ENCODE results near the gene BCL11A. TPM values are rescaled to one million over a fixed set of nuclear protein-coding genes. Genes with fewer than 3 reads are reported as not detected.

BCL11A gene
- total RNA-seq, 4 donors from 2014 or later: 0.22 TPM; not detected in 3

- no peak for DNase-seq (ENCODE audit: low spot score in 2 of 2)
- Histone ChIP-seq H3K4me3 (no peak overlapping the region), H3K36me3 (no peaks in the 10 kb centered on the region), H3K27ac (peak overlapping the region in 1 of 4 donors; percentile 71), H3K27me3 (no peaks in the 10 kb centered on the region), H3K4me1 (no peaks in the 10 kb centered on the region), H3K9me3 (no peaks in the 10 kb centered on the region)
- 83 to 88% methylated on average over 8 of the region's 8 CpGs for WGBS, 2 donors
- TF ChIP-seq POLR2A (IDR thresholded peaks at IDR 0.05) (no peak), EP300 (IDR thresholded peaks at IDR 0.05) (no peak), CTCF (IDR thresholded peaks at IDR 0.05) (no peak)
Measured at GRCh38 chr2:60446413-60447267, 106.8 kb downstream of the BCL11A start.

- Histone ChIP-seq H3K4me1 (no peaks in the 10 kb centered on the region), H3K27me3 (no peaks in the 10 kb centered on the region), H3K4me3 (no peak overlapping the region), H3K9me3 (no peaks in the 10 kb centered on the region), H3K27ac (no peak overlapping the region), H3K36me3 (no peaks in the 10 kb centered on the region)
- 46 to 50% methylated on average over 8 of the region's 8 CpGs for WGBS, 2 donors
- no peak for DNase-seq (ENCODE audit: low spot score in 2 of 2)
- TF ChIP-seq POLR2A (IDR thresholded peaks at IDR 0.05): no peak
- no peak for TF ChIP-seq EP300 (IDR thresholded peaks at IDR 0.05)
- TF ChIP-seq CTCF (IDR thresholded peaks at IDR 0.05): no peak
Measured at GRCh38 chr2:60445684-60446179, 107.7 kb downstream of the BCL11A start.

- WGBS, 2 donors: 83 to 85% methylated on average over 3 of the region's 3 CpGs
- TF ChIP-seq CTCF (IDR thresholded peaks at IDR 0.05): no peak
- TF ChIP-seq POLR2A (IDR thresholded peaks at IDR 0.05): no peak
- no peak for TF ChIP-seq EP300 (IDR thresholded peaks at IDR 0.05)
- Histone ChIP-seq H3K27me3 (no peaks in the 10 kb centered on the region), H3K9me3 (no peaks in the 10 kb centered on the region), H3K36me3 (no peaks in the 10 kb centered on the region), H3K4me1 (no peaks in the 10 kb centered on the region), H3K27ac (no peak overlapping the region), H3K4me3 (no peak overlapping the region)
- DNase-seq (ENCODE audit: low spot score in 2 of 2): no peak
Measured at GRCh38 chr2:60442608-60443007, 110.8 kb downstream of the BCL11A start.

GRCh38 chr2:60441800-60442199 is 111.7 kb downstream of the BCL11A start:
- Histone ChIP-seq H3K4me3 (no peak overlapping the region), H3K4me1 (no peaks in the 10 kb centered on the region), H3K27ac (no peak overlapping the region), H3K9me3 (no peaks in the 10 kb centered on the region), H3K36me3 (no peaks in the 10 kb centered on the region), H3K27me3 (no peaks in the 10 kb centered on the region)
- WGBS, 2 donors: 69% methylated on average over 5 of the region's 5 CpGs
- TF ChIP-seq EP300 (IDR thresholded peaks at IDR 0.05) (no peak), CTCF (IDR thresholded peaks at IDR 0.05) (no peak), POLR2A (IDR thresholded peaks at IDR 0.05) (no peak)
- DNase-seq (ENCODE audit: low spot score in 2 of 2): no peak

GRCh38 chr2:60440767-60441163 is 112.7 kb downstream of the BCL11A start:
- no peak for DNase-seq (ENCODE audit: low spot score in 2 of 2)
- TF ChIP-seq EP300 (IDR thresholded peaks at IDR 0.05): no peak
- TF ChIP-seq CTCF (IDR thresholded peaks at IDR 0.05): no peak
- TF ChIP-seq POLR2A (IDR thresholded peaks at IDR 0.05): no peak
- 87 to 95% methylated on average over 6 of the region's 6 CpGs for WGBS, 2 donors

More at GRCh38 chr2:60440767-60441163, 112.7 kb downstream of the BCL11A start:
- no peaks in the 10 kb centered on the region for H3K4me1 ChIP-seq
- no peaks in the 10 kb centered on the region for H3K9me3 ChIP-seq
- H3K27ac ChIP-seq: no peak overlapping the region
- no peaks in the 10 kb centered on the region for H3K27me3 ChIP-seq
- H3K36me3 ChIP-seq: no peaks in the 10 kb centered on the region
- no peak overlapping the region for H3K4me3 ChIP-seq
